Liver (tissue), 9 donors: ENCODE data around the gene PTH2. TPM values are rescaled to one million over a fixed set of nuclear protein-coding genes. Genes with fewer than 3 reads are reported as not detected.

Experiments
- DNase-seq: peaks from one replicate; pipeline ENCODE4 v3.0.0-alpha.2; 2017; ENCODE audit warnings: low spot score
- H3K27ac ChIP-seq, 2 donors: one replicate each; pipeline ENCODE4 v1.7.0; 2013; ENCODE audit warnings: inconsistent platforms in 2 of 2, low read length in 2 of 2, control low read depth in 1 of 2, low read depth in 1 of 2, mild to moderate bottlenecking in 1 of 2
- H3K27me3 ChIP-seq, 4 donors: one replicate each; pipeline versions ENCODE4 v1.6.1 to v1.7.0; 2013; ENCODE audit warnings: low read length in 3 of 4, inconsistent platforms in 1 of 4, mild to moderate bottlenecking in 1 of 4, moderate library complexity in 1 of 4; ENCODE audit not compliant: control insufficient read depth in 4 of 4, insufficient read depth in 4 of 4
- H3K36me3 ChIP-seq, 4 donors: one replicate each; pipeline versions ENCODE4 v1.6.1 to v1.7.0; 2013; ENCODE audit warnings: low read length in 3 of 4, mild to moderate bottlenecking in 3 of 4, low read depth in 1 of 4, moderate library complexity in 1 of 4; ENCODE audit not compliant: control insufficient read depth in 4 of 4, insufficient read depth in 3 of 4
- H3K4me1 ChIP-seq, 4 donors: one replicate each; pipeline versions ENCODE4 v1.6.1 to v1.7.0; 2013; ENCODE audit warnings: low read length in 3 of 4, mild to moderate bottlenecking in 3 of 4, moderate library complexity in 1 of 4; ENCODE audit not compliant: control insufficient read depth in 4 of 4, insufficient read depth in 4 of 4
- H3K4me3 ChIP-seq, 3 donors: one replicate each; pipeline versions ENCODE4 v1.6.1 to v1.7.0; 2013; ENCODE audit warnings: low read length in 3 of 3, control low read depth in 1 of 3, low read depth in 1 of 3, mild to moderate bottlenecking in 1 of 3
- H3K9ac ChIP-seq, 2 donors: one replicate each; pipeline ENCODE4 v1.7.0; 2013; ENCODE audit warnings: low read length in 2 of 2, mild to moderate bottlenecking in 2 of 2, moderate library complexity in 2 of 2, control low read depth in 1 of 2, low read depth in 1 of 2
- H3K9me3 ChIP-seq, 4 donors: one replicate each; pipeline versions ENCODE4 v1.6.1 to v1.7.0; 2013; ENCODE audit warnings: low read length in 3 of 4; ENCODE audit not compliant: control insufficient read depth in 4 of 4
- ATF3 ChIP-seq: IDR thresholded peaks from 2 replicates; pipeline ENCODE4 v1.6.1; 2016; ENCODE audit warnings: antibody characterized with exemption
- CTCF ChIP-seq: fragments of 150-350 bp; IDR thresholded peaks from 2 replicates; pipeline ENCODE4 v1.5.1; 2017; ENCODE audit warnings: improper control_type of control experiment, low read depth, low read length; ENCODE audit not compliant: missing input control
- EGR1 ChIP-seq, 2 donors: IDR thresholded peaks; 2 replicates each; pipeline ENCODE4 v1.6.1; 2016 to 2018; ENCODE audit warnings: antibody characterized with exemption in 2 of 2, low read depth in 2 of 2
- FOXA1 ChIP-seq: IDR thresholded peaks from 2 replicates; pipeline ENCODE4 v1.6.1; 2016; ENCODE audit warnings: antibody characterized with exemption
- FOXA2 ChIP-seq: IDR thresholded peaks from 2 replicates; pipeline ENCODE4 v1.6.1; 2016; ENCODE audit warnings: antibody characterized with exemption
- GABPA ChIP-seq, 2 donors: IDR thresholded peaks in 1 of 2; conservative IDR thresholded peaks in 1 of 2; 2 replicates each; pipeline ENCODE4 v1.6.1; 2016; ENCODE audit warnings: antibody characterized with exemption in 2 of 2, mild to moderate bottlenecking in 1 of 2, moderate library complexity in 1 of 2
- HNF4A ChIP-seq, 2 donors: conservative IDR thresholded peaks; 2 replicates each; pipeline ENCODE4 v1.6.1; 2016; ENCODE audit warnings: antibody characterized with exemption in 2 of 2, mild to moderate bottlenecking in 2 of 2
- HNF4G ChIP-seq: IDR thresholded peaks from 2 replicates; pipeline ENCODE4 v1.6.1; 2016; ENCODE audit warnings: antibody characterized with exemption
- JUND ChIP-seq, 2 donors: IDR thresholded peaks; 2 replicates each; pipeline ENCODE4 v1.6.1; 2016; ENCODE audit warnings: antibody characterized with exemption in 2 of 2
- MAX ChIP-seq: IDR thresholded peaks from 2 replicates; pipeline ENCODE4 v1.6.1; 2016; ENCODE audit warnings: antibody characterized with exemption
- NR2F2 ChIP-seq: IDR thresholded peaks from 2 replicates; pipeline ENCODE4 v1.6.1; 2016; ENCODE audit warnings: antibody characterized with exemption
- RAD21 ChIP-seq, 2 donors: IDR thresholded peaks; 2 replicates each; pipeline ENCODE4 v1.6.1; 2016; ENCODE audit warnings: antibody characterized with exemption in 2 of 2, mild to moderate bottlenecking in 2 of 2
- REST ChIP-seq: IDR thresholded peaks from 2 replicates; pipeline ENCODE4 v1.6.1; 2016; ENCODE audit warnings: antibody characterized with exemption, mild to moderate bottlenecking
- RXRA ChIP-seq, 2 donors: IDR thresholded peaks; 2 replicates each; pipeline ENCODE4 v1.6.1; 2017 to 2018; ENCODE audit warnings: antibody characterized with exemption in 2 of 2, mild to moderate bottlenecking in 1 of 2
- SP1 ChIP-seq: IDR thresholded peaks from 2 replicates; pipeline ENCODE4 v1.6.1; 2018; ENCODE audit warnings: antibody characterized with exemption, mild to moderate bottlenecking
- TAF1 ChIP-seq: conservative IDR thresholded peaks from 2 replicates; pipeline ENCODE4 v1.6.1; 2016; ENCODE audit warnings: antibody characterized with exemption, mild to moderate bottlenecking
- YY1 ChIP-seq: IDR thresholded peaks from 2 replicates; pipeline ENCODE4 v1.6.1; 2016; ENCODE audit warnings: antibody characterized with exemption, mild to moderate bottlenecking
- ZBTB33 ChIP-seq: IDR thresholded peaks from 2 replicates; pipeline ENCODE4 v1.6.1; 2016; ENCODE audit warnings: antibody characterized with exemption
- WGBS: extraction: QIAGEN DNeasy Blood & Tissue Kit; methylation state at CpG from one replicate; pipeline ENCODE4 v1.1.7; 2013; 5-methylcytosine and 5-hydroxymethylcytosine counted together
- polyA plus RNA-seq, 2 donors: library from polyadenylated mRNA; stranded (reverse) in 1 of 2; unstranded in 1 of 2; fragments of 200-250 nt in 1 of 2; fragments of >200 nt in 1 of 2; fragmentation: Nextera tagmentation in 1 of 2; extraction: Ambion mirVana in 1 of 2; gene quantifications; one replicate each; pipeline versions ENCODE4 v1.2.1 to v1.2.3, GENCODE V29; 2013 to 2015
- total RNA-seq, 2 donors: library from RNA; depleted of rRNA; stranded (reverse); fragments of >200 nt; gene quantifications; one replicate each; pipeline ENCODE4 v1.2.3, GENCODE V29; 2014
- donor health status: healthy.
- donor health status: healthy.
- donor health status: healthy.
- donor health status: healthy.
- donor health status: healthy.

The PTH2 gene
- total and polyA plus RNA-seq, 4 donors = not detected

- TF ChIP-seq SP1 = peak; percentile 78
- no peak for TF ChIP-seq RAD21 (IDR thresholded peaks at IDR 0.05)
- peak; percentile 94 for TF ChIP-seq FOXA2
- TF ChIP-seq GABPA (IDR thresholded peaks at IDR 0.05 in 1 of 2, conservative IDR thresholded peaks at IDR 0.05 in 1 of 2) = peak; percentile 98 to 99
- TF ChIP-seq JUND (IDR thresholded peaks at IDR 0.05) = peak in 1 of 2 donors; percentile 22
- TF ChIP-seq NR2F2 = peak; percentile 44
- TF ChIP-seq CTCF = peak; percentile 22
- no peak for TF ChIP-seq HNF4G
- peak; percentile 92 for TF ChIP-seq MAX
- TF ChIP-seq FOXA1 = peak; percentile 84
- TF ChIP-seq RXRA (IDR thresholded peaks at IDR 0.05) = peak; percentile 26 to 39
- no peak for TF ChIP-seq REST
- peak; percentile 65 for TF ChIP-seq YY1
- TF ChIP-seq ATF3 = no peak
- TF ChIP-seq HNF4A (conservative IDR thresholded peaks at IDR 0.05) = peak; percentile 40 to 55
- TF ChIP-seq TAF1 = peak; percentile 74
- TF ChIP-seq EGR1 (IDR thresholded peaks at IDR 0.05; ENCODE audit: low read depth in 2 of 2) = peak; percentile 26 to 45
- peak; percentile 99 for TF ChIP-seq ZBTB33
- H3K4me3 ChIP-seq = peak within 1 kb of the TSS; percentile 77 to 96 (median 88)
- H3K27ac ChIP-seq = peak within 1 kb of the TSS; percentile 90 to 95
- DNase-seq = peak; percentile 95
- H3K27me3 ChIP-seq = no peaks in the 10 kb centered on the region
- peaks cover 0 to 22% (median 10%) of the 10 kb centered on the region in 4 donors for H3K4me1 ChIP-seq
- peaks cover 0 to 10% (median 4%) of the 10 kb centered on the region in 4 donors for H3K36me3 ChIP-seq
- H3K9ac ChIP-seq = peak within 1 kb of the TSS; percentile 74 to 79
- no peaks in the 10 kb centered on the region for H3K9me3 ChIP-seq
- WGBS = under 1% methylated on average over 42 of the region's 42 CpGs
Measured at GRCh38 chr19:49451430-49452181, 28.4 kb upstream of the PTH2 start, which contains the start of gene PIH1D1. Gene PIH1D1, minus strand, starts transcription at chr19:49451814. Its CDS starts 240 bp downstream, at chr19:49451574.
